Choroid plexus epithelial cell (primary cell): Measurements from ENCODE around the gene CFAP77.
"Not testable (repeated sequence)": the region's sequence is repeated elsewhere in the genome, so short reads cannot be mapped to it uniquely, and the experiment has no call there.

Experiments
- DNase-seq: peaks from one replicate; pipeline ENCODE4 v3.0.0-alpha.2; 2010; ENCODE audit warnings: low read depth
- H3K4me3 ChIP-seq: 2 replicates; pipeline ENCODE4 v1.5.1; 2011; ENCODE audit warnings: low read depth, mild to moderate bottlenecking, control low read depth, low read length, moderate library complexity
- CTCF ChIP-seq: conservative IDR thresholded peaks from 2 replicates; pipeline ENCODE4 v1.5.1; 2011; ENCODE audit warnings: low read depth, mild to moderate bottlenecking, control low read depth, inconsistent platforms, low read length, moderate library complexity

The CFAP77 gene

GRCh38 chr9:132557159-132557558 is 147.1 kb downstream of the CFAP77 start:
- no peak for TF ChIP-seq CTCF
- no peak for DNase-seq
- no peak overlapping the region for H3K4me3 ChIP-seq

- no peak for DNase-seq
- H3K4me3 ChIP-seq, result no peak overlapping the region
- TF ChIP-seq CTCF, result no peak
Measured at GRCh38 chr9:132559711-132560110, 149.7 kb downstream of the CFAP77 start.

GRCh38 chr9:132560616-132561202 is 150.7 kb downstream of the CFAP77 start:
- TF ChIP-seq CTCF, result no peak
- no peak overlapping the region for H3K4me3 ChIP-seq
- DNase-seq, result no peak

- no peak for TF ChIP-seq CTCF
- no peak for DNase-seq
- H3K4me3 ChIP-seq, result no peak overlapping the region
Measured at GRCh38 chr9:132562306-132562573, 152.2 kb downstream of the CFAP77 start.

- DNase-seq, result no peak
- TF ChIP-seq CTCF, result no peak
- no peak overlapping the region for H3K4me3 ChIP-seq
Measured at GRCh38 chr9:132564526-132564925, 154.5 kb downstream of the CFAP77 start.

- not testable (repeated sequence) for H3K4me3 ChIP-seq, DNase-seq
Measured at GRCh38 chr9:132568787-132569186, 158.8 kb downstream of the CFAP77 start.

GRCh38 chr9:132571806-132572600 is 162.0 kb downstream of the CFAP77 start:
- TF ChIP-seq CTCF, result no peak
- no peak overlapping the region for H3K4me3 ChIP-seq
- no peak for DNase-seq
